ENCODE measurements around the gene CCDC91.

CCDC91 gene

GRCh38 chr12:28517101-28517500 is 326.8 kb downstream of the CCDC91 start:
- peaks cover 7% of the 10 kb centered on the region for H3K9me3 ChIP-seq (ENCODE audit: control insufficient read depth, low read length)
- H4K91ac ChIP-seq (ENCODE audit: low read length): no peak overlapping the region
- no peak overlapping the region for H3K18ac ChIP-seq (ENCODE audit: low read depth in 1 of 2, low read length in 2 of 2)
- no peak overlapping the region for H3K27ac ChIP-seq (ENCODE audit: low read length, poor library complexity, severe bottlenecking)
- H3K4me2 ChIP-seq (ENCODE audit: low read length, poor library complexity, severe bottlenecking): no peak overlapping the region
- no peak overlapping the region for H3K4me3 ChIP-seq (ENCODE audit: insufficient read depth in 1 of 2, low read depth in 1 of 2, low read length in 2 of 2)
- DNase-seq: no peak
- no peaks in the 10 kb centered on the region for H3K27me3 ChIP-seq (ENCODE audit: control insufficient read depth in 1 of 2, insufficient read depth in 1 of 2, low read length in 2 of 2)
- no peak overlapping the region for H2BK15ac ChIP-seq (ENCODE audit: low read depth, poor library complexity, severe bottlenecking)
- H3K9ac ChIP-seq (ENCODE audit: low read length): no peak overlapping the region
- H3K79me1 ChIP-seq (replicated peaks; ENCODE audit: low read length, poor library complexity, severe bottlenecking): peaks cover 2% of the 10 kb centered on the region
- H3K4me1 ChIP-seq (ENCODE audit: control insufficient read depth, insufficient read depth, low read depth, low read length): no peaks in the 10 kb centered on the region
- no peak overlapping the region for H3K14ac ChIP-seq (ENCODE audit: low read length in 2 of 2)
- no peak overlapping the region for H2BK5ac ChIP-seq (ENCODE audit: low read depth, low read length, poor library complexity, severe bottlenecking)
- no peak overlapping the region for H4K8ac ChIP-seq (ENCODE audit: low read length)
- no peak overlapping the region for H2AK5ac ChIP-seq (ENCODE audit: low read length, severe bottlenecking)
- H3K23ac ChIP-seq (ENCODE audit: low read length in 2 of 2): no peak overlapping the region
- WGBS: no CpG with 5 or more reads among the region's 1 CpG
- no peak overlapping the region for H2BK12ac ChIP-seq (ENCODE audit: low read length in 2 of 2)
- no peak overlapping the region for H2AFZ ChIP-seq (ENCODE audit: low read depth, low read length)
- H3K4ac ChIP-seq (ENCODE audit: low read depth in 1 of 2, low read length in 2 of 2): no peak overlapping the region
- no peak overlapping the region for H2BK120ac ChIP-seq (ENCODE audit: low read depth, low read length)
- H3K36me3 ChIP-seq (ENCODE audit: control insufficient read depth in 1 of 2, insufficient read depth in 2 of 2, low read depth in 1 of 2, low read length in 2 of 2): no peaks in the 10 kb centered on the region

GRCh38 chr12:28527631-28528249 is 337.5 kb downstream of the CCDC91 start:
- H3K27ac ChIP-seq (ENCODE audit: low read length, poor library complexity, severe bottlenecking): no peak overlapping the region
- H4K91ac ChIP-seq (ENCODE audit: low read length): no peak overlapping the region
- peaks cover 14% of the 10 kb centered on the region for H3K9me3 ChIP-seq (ENCODE audit: control insufficient read depth, low read length)
- no peak for DNase-seq
- no peak overlapping the region for H3K4me2 ChIP-seq (ENCODE audit: low read length, poor library complexity, severe bottlenecking)
- no peak overlapping the region for H3K4ac ChIP-seq (ENCODE audit: low read depth in 1 of 2, low read length in 2 of 2)
- H2AK5ac ChIP-seq (ENCODE audit: low read length, severe bottlenecking): no peak overlapping the region
- H3K23ac ChIP-seq (ENCODE audit: low read length in 2 of 2): no peak overlapping the region
- H2BK15ac ChIP-seq (ENCODE audit: low read depth, poor library complexity, severe bottlenecking): no peak overlapping the region
- H2AFZ ChIP-seq (ENCODE audit: low read depth, low read length): no peak overlapping the region
- H3K79me1 ChIP-seq (replicated peaks; ENCODE audit: low read length, poor library complexity, severe bottlenecking): peaks cover 3% of the 10 kb centered on the region
- no peak overlapping the region for H4K8ac ChIP-seq (ENCODE audit: low read length)
- no peak overlapping the region for H2BK12ac ChIP-seq (ENCODE audit: low read length in 2 of 2)
- no peak overlapping the region for H3K18ac ChIP-seq (ENCODE audit: low read depth in 1 of 2, low read length in 2 of 2)
- 86% methylated on average over 5 of the region's 5 CpGs for WGBS
- H3K4me1 ChIP-seq (ENCODE audit: control insufficient read depth, insufficient read depth, low read depth, low read length): no peaks in the 10 kb centered on the region
- no peak overlapping the region for H3K4me3 ChIP-seq (ENCODE audit: insufficient read depth in 1 of 2, low read depth in 1 of 2, low read length in 2 of 2)
- H2BK120ac ChIP-seq (ENCODE audit: low read depth, low read length): no peak overlapping the region
- no peak overlapping the region for H3K14ac ChIP-seq (ENCODE audit: low read length in 2 of 2)
- no peaks in the 10 kb centered on the region for H3K27me3 ChIP-seq (ENCODE audit: control insufficient read depth in 1 of 2, insufficient read depth in 1 of 2, low read length in 2 of 2)
- H3K9ac ChIP-seq (ENCODE audit: low read length): no peak overlapping the region
- no peak overlapping the region for H2BK5ac ChIP-seq (ENCODE audit: low read depth, low read length, poor library complexity, severe bottlenecking)
- H3K36me3 ChIP-seq (ENCODE audit: control insufficient read depth in 1 of 2, insufficient read depth in 2 of 2, low read depth in 1 of 2, low read length in 2 of 2): no peaks in the 10 kb centered on the region

DNA sequence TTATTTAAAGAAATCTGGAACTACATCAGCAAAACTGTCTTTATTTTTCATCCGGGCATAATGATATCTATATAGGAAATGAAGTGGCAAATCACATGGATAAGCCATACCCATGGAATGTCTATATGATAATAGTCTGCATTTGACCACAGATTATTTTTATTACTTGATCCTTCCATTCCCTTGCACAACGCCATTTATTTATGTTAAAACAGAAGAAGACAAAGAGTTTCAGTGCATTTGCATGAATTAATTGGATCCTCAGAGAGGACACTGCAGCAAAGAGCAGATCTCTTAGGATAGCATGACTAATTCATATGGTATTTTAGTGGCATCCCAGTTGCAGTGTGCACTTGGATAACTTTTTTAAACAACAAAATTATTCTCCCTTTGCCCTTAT is 345.0 kb downstream of the CCDC91 start:
- Histone ChIP-seq H3K79me1 (replicated peaks; ENCODE audit: low read length, poor library complexity, severe bottlenecking) (no peaks in the 10 kb centered on the region), H4K91ac (ENCODE audit: low read length) (no peak overlapping the region), H3K4me2 (ENCODE audit: low read length, poor library complexity, severe bottlenecking) (no peak overlapping the region), H2BK120ac (ENCODE audit: low read depth, low read length) (no peak overlapping the region), H2AFZ (ENCODE audit: low read depth, low read length) (no peak overlapping the region), H3K9ac (ENCODE audit: low read length) (peak overlapping the region; percentile 71), H3K4ac (ENCODE audit: low read depth in 1 of 2, low read length in 2 of 2) (no peak overlapping the region), H2AK5ac (ENCODE audit: low read length, severe bottlenecking) (no peak overlapping the region), H3K4me3 (ENCODE audit: insufficient read depth in 1 of 2, low read depth in 1 of 2, low read length in 2 of 2) (no peak overlapping the region), H3K36me3 (ENCODE audit: control insufficient read depth in 1 of 2, insufficient read depth in 2 of 2, low read depth in 1 of 2, low read length in 2 of 2) (no peaks in the 10 kb centered on the region), H3K23ac (ENCODE audit: low read length in 2 of 2) (no peak overlapping the region), H2BK15ac (ENCODE audit: low read depth, poor library complexity, severe bottlenecking) (no peak overlapping the region), H3K14ac (ENCODE audit: low read length in 2 of 2) (no peak overlapping the region), H4K8ac (ENCODE audit: low read length) (no peak overlapping the region), H3K4me1 (ENCODE audit: control insufficient read depth, insufficient read depth, low read depth, low read length) (peaks cover 3% of the 10 kb centered on the region), H3K27me3 (ENCODE audit: control insufficient read depth in 1 of 2, insufficient read depth in 1 of 2, low read length in 2 of 2) (no peaks in the 10 kb centered on the region), H2BK5ac (ENCODE audit: low read depth, low read length, poor library complexity, severe bottlenecking) (no peak overlapping the region), H3K27ac (ENCODE audit: low read length, poor library complexity, severe bottlenecking) (no peak overlapping the region), H3K18ac (ENCODE audit: low read depth in 1 of 2, low read length in 2 of 2) (no peak overlapping the region), H2BK12ac (ENCODE audit: low read length in 2 of 2) (no peak overlapping the region), H3K9me3 (ENCODE audit: control insufficient read depth, low read length) (peaks cover 3% of the 10 kb centered on the region)
- DNase-seq: peak; percentile 67
- no CpG with 5 or more reads among the region's 2 CpGs for WGBS

DNA sequence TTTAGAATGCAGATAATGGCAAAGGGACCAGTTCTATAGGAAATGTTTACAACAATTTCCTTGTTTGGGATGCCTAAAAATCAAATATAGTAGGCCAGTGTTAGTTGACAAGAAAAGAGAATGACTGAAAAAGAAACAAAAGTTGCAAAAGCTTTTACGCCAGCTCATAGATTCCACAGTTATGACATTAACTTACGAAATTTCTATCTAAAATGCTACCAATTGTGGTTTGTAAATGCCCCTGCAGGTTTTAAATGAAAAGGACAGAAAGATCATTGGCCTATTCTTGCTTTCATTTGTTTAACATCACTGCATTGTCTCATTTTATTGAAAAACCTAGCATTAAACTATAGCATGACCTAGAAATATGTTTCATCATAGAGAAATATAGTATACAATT is 345.8 kb downstream of the CCDC91 start:
- H2BK120ac ChIP-seq (ENCODE audit: low read depth, low read length): no peak overlapping the region
- WGBS: no CpG with 5 or more reads among the region's 2 CpGs

More for the DNA sequence above, 345.8 kb downstream of the CCDC91 start:
- Histone ChIP-seq H2BK5ac (ENCODE audit: low read depth, low read length, poor library complexity, severe bottlenecking) (no peak overlapping the region), H2BK15ac (ENCODE audit: low read depth, poor library complexity, severe bottlenecking) (no peak overlapping the region), H3K4me3 (ENCODE audit: insufficient read depth in 1 of 2, low read depth in 1 of 2, low read length in 2 of 2) (peak overlapping the region in 1 of 2 experiments; percentile 21), H3K36me3 (ENCODE audit: control insufficient read depth in 1 of 2, insufficient read depth in 2 of 2, low read depth in 1 of 2, low read length in 2 of 2) (no peaks in the 10 kb centered on the region), H4K91ac (ENCODE audit: low read length) (no peak overlapping the region), H3K14ac (ENCODE audit: low read length in 2 of 2) (no peak overlapping the region), H2BK12ac (ENCODE audit: low read length in 2 of 2) (no peak overlapping the region), H3K9ac (ENCODE audit: low read length) (peak overlapping the region; percentile 71), H3K27me3 (ENCODE audit: control insufficient read depth in 1 of 2, insufficient read depth in 1 of 2, low read length in 2 of 2) (no peaks in the 10 kb centered on the region), H4K8ac (ENCODE audit: low read length) (no peak overlapping the region), H3K79me1 (replicated peaks; ENCODE audit: low read length, poor library complexity, severe bottlenecking) (no peaks in the 10 kb centered on the region), H3K23ac (ENCODE audit: low read length in 2 of 2) (no peak overlapping the region), H3K4me2 (ENCODE audit: low read length, poor library complexity, severe bottlenecking) (no peak overlapping the region), H3K4me1 (ENCODE audit: control insufficient read depth, insufficient read depth, low read depth, low read length) (peaks cover 3% of the 10 kb centered on the region), H3K9me3 (ENCODE audit: control insufficient read depth, low read length) (peaks cover 3% of the 10 kb centered on the region), H2AFZ (ENCODE audit: low read depth, low read length) (no peak overlapping the region), H2AK5ac (ENCODE audit: low read length, severe bottlenecking) (no peak overlapping the region), H3K18ac (ENCODE audit: low read depth in 1 of 2, low read length in 2 of 2) (no peak overlapping the region), H3K27ac (ENCODE audit: low read length, poor library complexity, severe bottlenecking) (no peak overlapping the region), H3K4ac (ENCODE audit: low read depth in 1 of 2, low read length in 2 of 2) (no peak overlapping the region)
- peak; percentile 79 for DNase-seq

All from mesenchymal stem cell (in vitro differentiated cells and primary cell).